HG02938 (cell line): Measurements from ENCODE around the gene SLC24A3.

Experiments
- ATAC-seq: cut with Tn5 transposase; IDR thresholded peaks from one replicate; pipeline ENCODE4 v1.9.1; 2021; ENCODE audit warnings: mild to moderate bottlenecking, moderate library complexity; ENCODE audit not compliant: unreplicated experiment

Gene SLC24A3

DNA sequence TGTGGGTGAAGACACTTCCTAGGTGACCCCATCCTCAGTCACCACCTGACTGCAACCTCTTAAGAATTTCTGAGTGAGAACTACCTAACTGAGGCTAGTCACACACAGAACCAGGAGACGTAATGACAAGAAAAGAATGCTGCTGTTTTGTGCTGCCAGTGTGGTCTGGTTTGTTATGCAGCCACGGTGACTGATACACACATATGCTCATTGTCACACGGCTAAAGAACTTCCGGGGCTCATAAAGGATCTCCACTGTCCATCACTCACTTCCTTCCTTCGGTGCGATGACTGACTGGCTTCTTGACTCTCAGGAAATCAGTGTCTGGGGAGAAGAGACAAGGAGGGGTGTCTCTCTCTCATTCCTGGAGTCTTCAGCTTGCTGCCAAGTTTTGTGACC lies 88.0 kb downstream of the SLC24A3 start:
- ATAC-seq = no peak

DNA sequence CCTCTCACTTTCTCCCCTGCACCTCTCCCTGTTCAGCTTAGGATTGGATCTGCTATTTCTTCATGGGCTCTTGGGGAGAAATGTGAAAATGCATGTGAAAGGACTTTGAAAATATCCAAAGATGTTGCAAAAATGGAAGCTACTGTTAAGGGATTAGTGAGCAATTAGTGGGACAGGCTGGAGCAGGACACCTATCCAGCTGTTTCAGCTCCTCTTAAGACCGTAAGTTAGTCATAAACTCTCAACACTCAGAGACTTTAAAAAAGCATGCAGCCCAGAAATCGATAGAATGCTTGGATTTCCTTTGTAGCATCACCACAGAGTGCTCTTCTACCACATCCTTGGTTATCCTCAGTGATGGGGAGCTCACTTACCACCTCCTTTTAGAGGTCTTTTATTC lies 88.7 kb downstream of the SLC24A3 start:
- no peak for ATAC-seq

DNA sequence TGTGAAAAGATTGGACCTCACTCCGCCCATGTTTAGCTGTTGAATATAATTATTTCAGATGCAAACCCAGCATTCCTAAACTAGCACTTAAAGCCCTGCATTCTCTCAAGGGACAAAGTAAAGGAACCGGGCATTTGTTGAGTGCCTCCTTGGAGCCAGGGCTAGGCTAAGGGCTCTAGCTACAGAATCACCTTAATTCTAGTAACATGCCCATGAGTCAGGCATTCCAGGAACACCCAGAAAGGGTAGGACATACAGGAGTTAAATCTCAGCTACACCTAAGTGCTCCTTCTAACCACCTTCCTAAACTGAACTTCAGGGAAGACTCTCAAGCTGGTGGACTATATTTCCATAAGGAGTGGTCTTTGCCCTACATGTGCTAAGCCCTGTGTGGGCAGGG lies 89.4 kb downstream of the SLC24A3 start:
- no peak for ATAC-seq

DNA sequence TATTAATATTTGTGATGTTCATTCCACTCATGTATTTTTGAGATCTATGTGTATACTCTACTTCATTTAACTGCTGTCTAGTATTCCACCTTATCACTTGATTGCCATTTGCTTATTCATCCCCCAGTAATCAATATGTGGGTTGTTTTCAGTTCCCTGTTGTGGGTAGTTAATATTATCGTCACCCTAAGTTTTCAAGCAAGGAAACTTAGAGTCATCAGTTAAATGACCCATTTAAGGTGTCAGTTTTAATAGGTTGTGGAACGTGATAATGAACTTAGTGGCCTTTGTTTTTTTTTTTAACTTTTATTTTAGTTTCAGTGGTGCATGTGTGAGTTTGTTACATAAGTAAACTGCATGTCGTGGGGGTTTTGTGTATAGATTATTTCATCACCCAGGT lies 90.3 kb downstream of the SLC24A3 start:
- no peak for ATAC-seq

DNA sequence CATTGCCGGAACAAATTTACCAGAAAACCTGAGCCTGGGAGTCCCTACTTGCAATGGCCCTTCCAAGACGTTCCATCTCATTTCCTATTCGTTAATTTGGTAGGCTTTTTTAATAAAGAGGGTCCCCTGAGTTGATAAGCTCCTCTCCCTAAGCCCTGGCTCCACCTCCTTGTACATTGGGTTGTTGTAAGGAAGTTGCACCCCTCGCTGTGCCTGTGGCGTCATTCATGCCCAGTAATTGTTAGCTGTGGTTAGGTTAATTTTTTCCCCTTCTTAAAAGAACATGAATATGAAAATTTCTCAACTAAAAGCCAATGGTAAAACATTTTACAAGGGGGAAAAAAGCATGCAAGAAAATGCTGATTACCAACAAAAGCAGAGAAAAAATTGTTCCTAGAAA lies 91.9 kb downstream of the SLC24A3 start:
- ATAC-seq = no peak

DNA sequence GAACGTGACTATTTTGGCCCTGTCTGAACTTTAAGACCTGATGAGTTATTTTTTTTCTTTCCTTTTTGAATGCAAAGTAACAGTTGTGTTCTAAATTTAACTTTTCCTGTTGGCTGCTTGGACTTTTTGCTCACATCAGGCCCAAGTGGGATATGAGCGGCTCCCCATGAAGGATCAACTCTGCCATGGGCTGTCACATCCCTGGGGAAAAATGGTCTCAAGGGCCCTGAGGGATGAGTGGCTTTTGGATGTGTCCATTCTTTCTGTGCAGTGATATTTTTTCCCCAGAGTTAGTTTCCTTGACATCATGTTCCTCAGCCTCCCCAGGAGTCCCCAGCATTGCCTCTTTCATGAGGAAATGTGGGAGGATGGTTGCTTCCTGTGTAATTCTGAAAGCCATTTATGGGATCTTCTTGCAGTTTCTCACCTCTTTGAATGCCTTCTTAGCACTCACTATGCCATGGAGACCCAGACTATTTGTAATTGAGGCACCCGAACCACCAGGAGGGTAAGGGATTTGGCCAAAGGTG lies 92.5 kb downstream of the SLC24A3 start:
- ATAC-seq = no peak

DNA sequence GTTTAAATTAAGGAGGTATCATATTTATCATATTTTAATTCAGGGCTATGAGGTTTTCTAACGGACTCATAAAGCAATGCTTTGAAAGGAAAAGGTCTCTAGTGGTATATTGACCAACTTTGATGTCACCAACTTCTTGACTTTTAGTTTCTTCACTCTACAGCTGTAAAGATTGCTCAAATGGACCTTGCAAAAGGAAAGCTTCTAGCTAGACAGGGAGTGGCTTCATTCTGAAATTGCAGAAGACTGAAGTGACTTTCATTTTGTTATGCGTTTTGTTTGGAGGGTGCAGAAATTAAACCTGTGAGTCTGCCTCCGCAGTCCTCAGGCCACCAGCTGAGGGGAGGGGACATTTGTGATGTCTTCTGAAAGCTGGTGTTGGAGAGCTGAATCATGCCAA lies 95.7 kb downstream of the SLC24A3 start:
- no peak for ATAC-seq

DNA sequence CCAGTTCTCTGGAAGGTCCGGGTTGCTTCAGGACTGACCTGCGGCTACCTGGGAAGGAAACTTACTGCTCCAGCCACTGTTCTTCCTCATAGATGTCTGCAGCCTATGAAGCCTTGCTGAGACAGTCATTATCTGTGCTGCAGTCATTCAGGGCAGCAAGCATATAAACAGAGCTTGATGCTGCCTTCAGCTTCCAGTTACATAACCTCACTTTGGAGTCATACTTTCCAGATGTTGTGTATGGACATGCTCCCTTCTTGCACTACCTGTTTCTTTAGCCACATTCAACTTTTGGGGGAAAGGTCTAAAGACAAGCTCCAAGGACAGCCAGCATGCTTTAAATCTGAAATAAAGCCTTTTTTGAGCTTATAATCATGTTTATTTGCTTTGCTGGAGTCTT lies 98.1 kb downstream of the SLC24A3 start:
- ATAC-seq = no peak

DNA sequence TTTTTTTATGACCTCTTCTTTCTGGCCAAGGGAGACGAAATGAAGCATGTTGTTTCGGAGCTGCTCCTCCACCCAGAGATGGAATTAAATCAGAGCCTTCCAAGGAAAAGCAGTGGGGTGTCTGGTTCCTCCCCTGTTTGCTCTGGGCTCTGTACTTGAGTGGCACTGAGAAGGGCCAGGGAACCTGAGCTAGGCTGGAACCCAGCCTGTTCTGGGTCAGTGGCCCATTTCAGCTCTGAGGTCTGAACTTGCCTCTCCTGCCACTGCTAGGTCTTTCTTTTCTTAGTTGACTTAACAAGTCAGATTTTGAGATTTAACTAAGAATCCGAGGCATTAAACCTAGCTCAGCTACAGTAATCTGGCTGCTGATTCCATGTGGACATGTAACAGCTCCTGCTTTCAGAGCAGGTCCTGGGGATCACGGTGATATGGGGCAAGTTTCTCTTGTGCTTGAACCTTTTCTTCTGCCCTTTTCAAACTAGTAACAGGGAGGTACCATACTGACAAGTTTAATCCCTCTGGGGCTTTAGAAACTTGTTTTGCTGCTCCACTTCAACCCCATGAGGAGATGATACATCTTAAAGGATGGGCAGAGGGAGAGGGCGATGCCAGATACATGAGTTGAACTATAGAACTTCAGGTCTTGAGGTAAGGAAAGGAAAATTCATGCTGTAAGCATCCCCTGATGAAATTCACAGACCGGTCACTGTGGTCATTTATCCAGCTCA lies 101.1 kb downstream of the SLC24A3 start:
- ATAC-seq = no peak

DNA sequence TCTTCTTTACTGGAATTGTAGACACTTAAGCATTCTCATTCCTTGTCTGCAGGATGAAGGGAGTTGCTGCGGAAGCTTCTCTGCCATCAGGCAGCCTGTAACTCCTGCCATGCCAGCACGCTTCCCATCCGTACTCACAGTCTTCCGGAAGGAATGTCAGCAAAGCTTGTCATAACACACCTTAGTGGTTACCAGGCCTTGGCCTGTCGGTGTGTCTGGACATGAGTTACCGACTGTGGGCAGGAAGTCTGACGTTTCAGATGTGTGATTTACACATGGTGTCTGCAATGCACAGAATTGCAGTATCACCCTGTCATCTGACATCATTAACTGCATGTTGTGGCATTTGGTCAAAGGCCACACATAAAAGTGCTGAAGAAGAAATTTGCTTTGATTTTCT lies 102.2 kb downstream of the SLC24A3 start:
- ATAC-seq = no peak

DNA sequence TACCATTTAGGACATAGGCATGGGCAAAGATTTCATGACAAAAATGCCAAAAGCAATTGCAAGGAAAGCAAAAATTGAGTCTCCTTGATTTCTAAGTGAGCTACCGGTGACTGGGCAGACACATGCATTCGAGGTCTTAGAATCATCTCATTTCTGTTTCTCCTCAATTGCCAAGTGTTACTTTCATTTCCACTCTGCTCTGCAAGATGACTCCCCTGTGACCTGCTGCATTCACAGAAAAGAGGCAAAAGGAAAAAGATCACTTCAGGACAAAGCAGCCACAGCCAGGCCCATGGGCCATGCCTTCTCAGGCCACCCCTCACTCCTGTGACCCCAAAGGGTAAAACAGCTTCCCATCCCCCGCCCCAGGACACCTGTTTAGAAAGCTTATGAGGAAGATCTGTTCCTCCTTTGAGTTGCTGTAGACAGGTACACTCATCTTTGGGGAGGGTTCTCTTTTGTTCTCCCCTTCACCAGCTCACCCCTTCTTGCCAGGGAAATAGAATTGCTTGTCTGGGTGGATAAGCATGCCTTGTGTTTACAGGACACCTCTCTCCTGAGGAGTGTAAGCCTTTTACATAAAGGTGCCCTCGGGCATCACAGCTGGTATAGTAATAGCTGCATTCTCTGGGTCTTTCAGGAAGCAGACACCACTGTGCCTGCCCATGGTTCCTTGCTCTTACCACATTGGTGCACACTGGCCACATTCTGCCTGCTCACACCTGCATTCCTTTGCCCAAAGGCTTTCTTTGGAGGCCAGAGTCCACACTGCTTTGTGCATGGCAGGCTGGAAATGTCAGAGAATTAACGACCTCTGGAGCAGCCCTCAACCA lies 105.0 kb downstream of the SLC24A3 start:
- no peak for ATAC-seq

DNA sequence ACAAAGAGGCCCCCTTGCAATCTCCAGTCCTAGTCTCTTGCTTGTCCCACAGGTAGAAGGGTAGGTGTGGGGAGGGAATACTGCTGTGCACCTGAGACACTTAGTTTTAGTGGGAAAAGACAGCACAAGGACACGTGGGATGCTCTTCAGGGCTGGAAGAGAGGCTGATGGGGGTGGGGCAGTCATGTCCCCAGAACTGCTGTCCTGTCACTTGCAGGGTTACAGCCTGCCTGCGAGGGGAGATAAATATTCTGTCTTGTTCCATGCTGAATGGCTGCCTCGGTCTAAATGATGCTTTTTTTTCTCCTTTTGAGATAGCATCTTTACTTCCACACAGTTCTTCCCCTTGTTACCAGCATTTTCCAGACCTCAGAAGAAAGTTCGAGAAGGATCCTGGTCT lies 106.2 kb downstream of the SLC24A3 start:
- no peak for ATAC-seq

DNA sequence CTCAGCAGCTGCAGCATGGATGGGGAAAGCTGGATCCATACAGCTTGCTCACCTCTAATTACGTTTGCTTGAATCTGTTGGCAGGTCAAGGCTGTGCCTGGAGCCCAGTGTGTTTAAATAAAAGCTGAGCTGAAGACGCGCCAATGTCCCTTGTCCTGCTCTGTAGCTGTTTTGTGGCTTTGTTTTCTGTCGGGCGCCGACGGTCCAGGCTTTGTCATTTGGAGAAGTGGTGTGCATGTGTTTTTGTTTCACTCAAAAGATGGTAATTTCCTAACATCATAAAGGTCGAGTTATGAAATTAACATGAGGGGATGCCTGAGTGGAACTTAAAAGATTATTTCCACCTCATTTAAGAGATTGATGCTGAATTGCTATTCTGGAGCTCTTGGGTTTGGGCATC lies 107.6 kb downstream of the SLC24A3 start:
- no peak for ATAC-seq

DNA sequence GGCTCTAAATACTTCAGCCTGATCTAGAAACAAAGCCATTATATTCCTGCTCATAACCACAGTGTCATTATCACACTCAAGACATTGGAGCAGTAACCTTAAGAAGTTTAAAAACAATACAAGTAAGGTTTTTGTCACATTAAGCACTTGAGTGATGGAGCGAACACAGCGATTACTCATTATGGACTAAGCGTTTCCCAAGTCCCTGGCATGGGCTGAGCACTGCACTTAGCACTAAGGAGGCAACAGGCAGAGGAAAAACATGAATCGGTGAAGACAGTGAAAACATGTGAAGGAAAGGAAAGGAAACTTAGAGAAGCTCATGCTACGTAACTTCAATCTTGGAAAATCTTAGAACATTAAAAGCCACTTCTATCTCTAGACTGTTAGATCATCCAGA lies 108.7 kb downstream of the SLC24A3 start:
- ATAC-seq = no peak

DNA sequence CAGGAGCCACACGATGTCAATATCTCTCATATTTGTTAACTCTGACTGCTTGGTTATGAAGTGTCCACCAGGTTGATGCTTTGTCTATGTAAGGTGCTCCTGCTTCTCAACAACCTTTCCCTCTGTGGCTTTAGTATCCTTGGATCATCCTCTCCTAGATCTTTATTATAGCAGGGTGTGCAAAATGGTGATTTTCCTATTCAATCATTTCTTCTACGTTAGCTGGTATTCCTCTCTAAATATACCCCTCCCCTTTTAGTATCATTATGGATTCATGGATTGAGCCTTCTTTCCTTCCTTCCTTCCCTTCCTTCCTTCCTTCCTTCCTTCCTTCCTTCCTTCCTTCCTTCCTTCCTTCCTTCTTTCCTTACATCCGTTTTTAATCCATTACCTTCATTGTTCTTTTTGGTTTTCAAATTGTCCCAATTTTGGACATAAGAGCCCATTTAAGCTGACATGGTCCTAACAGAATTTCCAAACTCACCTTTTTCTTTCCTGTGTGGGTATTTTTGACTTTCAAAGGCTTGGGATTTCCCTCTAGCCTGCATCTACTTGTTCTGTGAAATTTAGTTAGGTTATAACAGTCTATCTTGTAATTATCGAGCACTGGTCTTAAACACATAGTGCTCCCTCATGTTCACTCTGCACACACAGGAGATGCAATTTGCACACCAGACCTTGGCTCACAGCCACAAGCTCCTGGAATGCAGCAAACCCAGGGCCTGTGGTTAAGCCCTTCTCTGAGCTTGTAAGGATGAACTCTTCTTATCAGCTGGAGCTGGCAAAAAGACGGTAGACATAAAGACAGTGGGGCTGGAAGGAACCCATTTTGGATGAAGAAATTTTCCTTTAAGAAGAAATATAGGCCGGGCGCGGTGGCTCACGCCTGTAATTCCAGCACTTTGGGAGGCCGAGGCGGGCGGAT lies 109.9 kb downstream of the SLC24A3 start:
- ATAC-seq = no peak

DNA sequence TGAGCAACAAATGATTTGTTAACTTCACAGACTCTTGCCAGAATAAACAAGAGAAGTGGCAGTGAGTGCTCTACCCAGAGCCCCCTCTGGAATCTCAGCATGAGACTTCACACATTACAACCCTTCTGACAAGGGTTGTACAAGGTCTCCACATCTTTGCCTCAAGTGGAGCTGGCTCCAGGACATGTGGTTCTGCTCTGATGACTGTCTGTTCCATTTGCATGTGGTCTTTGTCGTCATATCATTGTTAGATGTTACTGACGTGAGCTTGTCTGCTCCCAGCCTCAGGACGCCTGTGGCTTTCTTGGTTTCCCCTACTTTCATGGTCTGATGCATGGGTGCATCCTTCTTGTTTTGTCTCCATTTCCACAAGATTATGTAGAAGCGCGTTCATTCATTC lies 115.0 kb downstream of the SLC24A3 start:
- no peak for ATAC-seq

DNA sequence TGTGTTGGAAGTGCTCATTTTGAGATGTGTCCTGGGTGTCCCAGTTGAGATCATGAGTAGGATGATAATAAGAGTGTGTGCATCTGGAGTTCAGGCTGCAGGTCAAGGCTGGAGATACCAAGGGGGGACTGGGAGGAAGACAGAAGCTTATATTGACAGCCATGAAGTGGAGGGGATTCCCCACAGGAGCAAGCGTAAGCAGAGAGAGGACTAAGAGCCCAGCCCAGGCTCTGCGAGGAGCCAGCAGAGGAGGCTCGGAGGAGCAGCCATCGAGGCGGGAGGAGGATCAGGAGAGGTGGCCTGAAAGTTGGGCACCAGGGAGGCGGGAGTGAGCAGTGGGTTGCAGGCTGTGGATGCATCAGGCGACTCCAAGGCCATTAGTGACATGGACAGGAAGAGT lies 116.2 kb downstream of the SLC24A3 start:
- no peak for ATAC-seq

DNA sequence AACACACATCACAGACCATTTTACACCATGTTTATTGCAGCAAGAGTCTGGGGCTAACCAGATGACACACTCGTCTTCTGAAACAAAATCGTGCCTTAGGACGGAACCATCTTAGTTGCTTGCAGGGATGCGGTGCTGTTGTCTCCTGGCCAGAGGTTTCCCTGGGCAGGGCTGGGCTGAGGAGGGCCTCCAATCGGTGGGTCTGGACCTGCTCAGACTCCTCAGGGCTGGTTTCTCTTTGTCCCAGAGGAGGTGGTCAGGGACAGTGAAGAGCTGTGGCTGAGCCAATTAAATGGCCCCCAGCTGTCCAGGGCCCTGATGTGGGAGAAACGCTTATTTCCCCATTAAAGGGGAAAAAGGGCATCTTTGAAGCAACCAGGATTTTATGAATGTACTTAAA lies 117.6 kb downstream of the SLC24A3 start:
- ATAC-seq = no peak

DNA sequence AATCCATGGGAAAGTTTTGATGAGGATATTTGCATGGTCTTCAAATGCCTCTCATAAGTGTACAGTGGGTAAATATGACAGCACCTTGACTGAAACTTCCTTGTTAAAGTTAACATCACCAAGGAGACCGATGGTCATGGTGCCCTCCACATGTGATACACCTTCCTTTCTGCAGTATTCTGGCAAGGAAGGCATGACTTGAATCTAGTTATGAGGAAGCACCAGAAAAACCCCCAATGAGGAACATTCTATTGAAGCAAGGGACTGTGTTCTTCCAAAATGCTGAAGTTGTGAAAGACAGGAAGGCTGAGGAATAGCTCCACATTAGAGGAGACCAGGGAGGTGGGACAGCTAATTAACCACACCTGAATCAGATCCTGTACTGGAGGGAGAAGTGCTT lies 118.3 kb downstream of the SLC24A3 start:
- no peak for ATAC-seq

DNA sequence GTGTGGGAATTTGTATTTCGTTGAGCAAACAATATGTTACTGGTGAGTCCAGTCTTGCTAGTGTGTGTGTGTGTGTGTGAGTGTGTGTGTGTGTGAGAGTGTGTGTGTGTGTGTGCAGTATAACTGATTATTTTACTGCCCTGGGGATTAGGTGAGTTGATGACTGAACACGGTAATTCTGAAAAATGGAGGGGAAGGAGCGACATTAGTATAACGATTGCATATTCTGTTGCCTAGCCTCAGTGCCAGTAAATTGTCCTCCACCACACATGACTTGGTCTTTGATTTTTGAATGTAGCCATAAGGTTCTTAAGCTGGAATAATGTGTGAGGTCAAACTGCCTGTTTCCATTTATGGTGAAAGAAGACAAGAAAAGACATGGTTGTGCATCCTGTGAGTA lies 121.1 kb downstream of the SLC24A3 start:
- ATAC-seq = no peak

DNA sequence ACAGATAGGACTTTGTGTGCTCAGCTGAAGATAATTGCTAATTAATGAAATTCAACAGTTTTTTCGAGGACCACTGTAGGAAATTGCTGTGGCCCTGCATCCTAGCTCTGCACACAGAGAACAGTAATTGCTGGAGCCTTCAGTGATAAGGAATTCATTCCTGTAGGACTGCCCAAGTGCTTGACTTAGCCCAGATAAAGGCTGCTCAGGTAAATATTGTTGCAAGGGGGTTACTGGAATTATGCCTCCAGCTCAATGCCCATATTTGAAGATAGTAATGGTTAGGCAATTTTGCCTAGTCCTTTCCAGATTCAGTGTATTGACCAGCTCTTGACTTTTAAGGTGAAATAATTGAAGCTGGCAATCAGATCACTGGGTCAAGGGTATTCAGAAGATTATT lies 122.9 kb downstream of the SLC24A3 start:
- ATAC-seq = no peak
